ENCODE measurements around the gene DCUN1D3. TPM values are rescaled to one million over a fixed set of nuclear protein-coding genes. Genes with fewer than 3 reads are reported as not detected.

The DCUN1D3 gene
- total RNA-seq, 1 experiment from 2014 or later: 16.1 TPM

GRCh38 chr16:20814784-20815183, 85.4 kb downstream of the DCUN1D3 start:
- Histone ChIP-seq H3K18ac (ENCODE audit: insufficient read length, low read depth, low read length) (no peak overlapping the region), H4K5ac (ENCODE audit: insufficient read length, low read depth, low read length) (no peak overlapping the region), H3K4me2 (ENCODE audit: insufficient read depth, insufficient read length, low read length) (no peak overlapping the region), H3K9ac (ENCODE audit: extremely low read depth, insufficient read length, low read length) (no peak overlapping the region), H3K4me1 (ENCODE audit: insufficient read depth, low read length) (no peaks in the 10 kb centered on the region), H2BK15ac (ENCODE audit: low read depth, low read length) (no peak overlapping the region), H3K23ac (ENCODE audit: insufficient read length, low read depth, low read length) (no peak overlapping the region), H2AFZ (ENCODE audit: low read length) (no peak overlapping the region), H3K27ac (ENCODE audit: insufficient read length, low read depth, low read length) (no peak overlapping the region), H3K79me2 (ENCODE audit: insufficient read depth, low read length) (no peaks in the 10 kb centered on the region), H4K20me1 (ENCODE audit: control insufficient read depth, insufficient read depth, insufficient read length) (no peaks in the 10 kb centered on the region), H2AK5ac (ENCODE audit: insufficient read length, low read length) (no peak overlapping the region), H2BK20ac (ENCODE audit: low read depth, low read length, poor library complexity, severe bottlenecking) (no peak overlapping the region), H3K23me2 (ENCODE audit: insufficient read length, low read depth, low read length, poor library complexity, severe bottlenecking) (no peaks in the 10 kb centered on the region), H2BK5ac (ENCODE audit: insufficient read length, low read length) (no peak overlapping the region), H3K9me3 (ENCODE audit: control insufficient read depth, low read depth, low read length) (no peaks in the 10 kb centered on the region), H2BK12ac (ENCODE audit: insufficient read length, low read depth, low read length) (no peak overlapping the region), H4K91ac (ENCODE audit: insufficient read length, low read depth, low read length) (no peak overlapping the region), H3K4ac (ENCODE audit: low read depth, low read length) (no peak overlapping the region), H2BK120ac (ENCODE audit: low read depth, low read length, poor library complexity, severe bottlenecking) (no peak overlapping the region), H4K8ac (replicated peaks; ENCODE audit: insufficient read length, low read depth, low read length) (no peak overlapping the region), H3K14ac (ENCODE audit: insufficient read depth, low read length) (no peak overlapping the region), H3K56ac (ENCODE audit: insufficient read length, low read depth, low read length) (no peak overlapping the region), H3K79me1 (ENCODE audit: insufficient read depth, low read depth, low read length, poor library complexity, severe bottlenecking) (no peaks in the 10 kb centered on the region), H3T11ph (ENCODE audit: low read length) (no peak overlapping the region), H3K27me3 (ENCODE audit: insufficient read depth, low read length) (no peaks in the 10 kb centered on the region)
- no peak overlapping the region for H3K4me3 Mint-ChIP-seq
- H3K4me1 Mint-ChIP-seq: no peaks in the 10 kb centered on the region
- H3K36me3 Mint-ChIP-seq (ENCODE audit: insufficient read depth in 1 of 3, low read depth in 3 of 3): peaks cover 5 to 39% (median 27%) of the 10 kb centered on the region in 3 experiments; a peak in 6 of 7 replicates
- no peak for DNase-seq
- H3K27me3 Mint-ChIP-seq (ENCODE audit: low read depth): no peaks in the 10 kb centered on the region
- no peaks in the 10 kb centered on the region for H3K9me3 Mint-ChIP-seq
- TF ChIP-seq CTCF (conservative IDR thresholded peaks at IDR 0.05): no peak
- H3K27ac Mint-ChIP-seq: no peak overlapping the region
- WGBS (ENCODE audit: extremely low coverage, insufficient read length, low lambda C conversion rate): no CpG with 5 or more reads among the region's 4 CpGs
